ENCODE data around the gene CCDC149.

GRCh38 chr4:24853142-24853541 lies 59.7 kb downstream of the CCDC149 start:
- TF ChIP-seq CTCF (IDR thresholded peaks at IDR 0.05; ENCODE audit: borderline replicate concordance, extremely low read depth, low read length, poor library complexity, severe bottlenecking): no peak
- no peak for TF ChIP-seq EZH2 (IDR thresholded peaks at IDR 0.05; ENCODE audit: borderline replicate concordance, low read depth, low read length, severe bottlenecking)

Measured in DND-41 (cell line).